GM23248 (cell line): ENCODE data around the gene CTNNAL1. TPM values are rescaled to one million over a fixed set of nuclear protein-coding genes. Genes with fewer than 3 reads are reported as not detected.
A peak's percentile ranks its signal among the peaks of the same experiment; 100 is the strongest.
"Not testable (repeated sequence)": the region's sequence is repeated elsewhere in the genome, so short reads cannot be mapped to it uniquely, and the experiment has no call there.

Source experiments
- DNase-seq: peaks from one replicate; pipeline ENCODE4 v3.0.0-alpha.2; 2015
- H2AFZ ChIP-seq: fragments of 200-600 bp; sonication (generic); 2 replicates; pipeline ENCODE4 v1.6.1; 2016; ENCODE audit warnings: antibody characterized with exemption
- H3F3A ChIP-seq: fragments of 200-600 bp; sonication (generic); 2 replicates; pipeline ENCODE4 v1.6.1; 2016; ENCODE audit warnings: mild to moderate bottlenecking, antibody characterized with exemption, mixed run types; ENCODE audit not compliant: insufficient read depth
- H3K27ac ChIP-seq: fragments of 200-600 bp; sonication (generic); 2 replicates; pipeline ENCODE4 v1.5.1; 2016; ENCODE audit warnings: mild to moderate bottlenecking
- H3K27me3 ChIP-seq: fragments of 200-600 bp; sonication (generic); replicated peaks from 2 replicates; pipeline ENCODE4 v1.6.1; 2016; ENCODE audit warnings: mild to moderate bottlenecking; ENCODE audit not compliant: insufficient read depth
- H3K36me3 ChIP-seq: fragments of 200-600 bp; sonication (generic); 2 replicates; pipeline ENCODE4 v1.6.1; 2016; ENCODE audit warnings: low read depth, mild to moderate bottlenecking
- H3K4me1 ChIP-seq: fragments of 200-600 bp; sonication (generic); 2 replicates; pipeline ENCODE4 v1.6.1; 2016; ENCODE audit warnings: mild to moderate bottlenecking; ENCODE audit not compliant: insufficient read depth
- H3K4me2 ChIP-seq: fragments of 200-600 bp; sonication (generic); one replicate; pipeline ENCODE4 v1.6.1; 2016; ENCODE audit warnings: mild to moderate bottlenecking; ENCODE audit not compliant: unreplicated experiment
- H3K4me3 ChIP-seq: fragments of 200-600 bp; sonication (generic); 2 replicates; pipeline ENCODE4 v1.5.1; 2016; ENCODE audit warnings: mild to moderate bottlenecking
- H3K79me2 ChIP-seq: fragments of 200-600 bp; sonication (generic); 2 replicates; pipeline ENCODE4 v1.6.1; 2016; ENCODE audit warnings: mild to moderate bottlenecking; ENCODE audit not compliant: insufficient read depth
- H3K9ac ChIP-seq: fragments of 200-600 bp; sonication (generic); 2 replicates; pipeline ENCODE4 v1.6.1; 2016; ENCODE audit warnings: mild to moderate bottlenecking
- H3K9me2 ChIP-seq: fragments of 200-600 bp; sonication (generic); 2 replicates; pipeline ENCODE4 v1.6.1; 2016; ENCODE audit warnings: mixed run types, mild to moderate bottlenecking, moderate library complexity; ENCODE audit not compliant: insufficient read depth
- H3K9me3 ChIP-seq: fragments of 200-600 bp; sonication (generic); one replicate; pipeline ENCODE4 v1.6.1; 2017; ENCODE audit warnings: low read depth
- H4K20me1 ChIP-seq: fragments of 200-600 bp; sonication (generic); 2 replicates; pipeline ENCODE4 v1.6.0; 2016; ENCODE audit not compliant: insufficient read depth
- EZH2 ChIP-seq: fragments of 200-600 bp; sonication (generic); IDR thresholded peaks from 2 replicates; pipeline ENCODE4 v1.6.1; 2018; ENCODE audit warnings: antibody characterized with exemption, mild to moderate bottlenecking; ENCODE audit not compliant: insufficient read depth, poor library complexity, severe bottlenecking
- EZH2phosphoT487 ChIP-seq: fragments of 200-600 bp; sonication (generic); IDR thresholded peaks from 2 replicates; pipeline ENCODE4 v1.6.1; 2018; ENCODE audit warnings: antibody characterized with exemption, moderate library complexity, mild to moderate bottlenecking, low read depth; ENCODE audit not compliant: insufficient read depth
- WGBS, 2 experiments: methylation state at CpG; one replicate each; pipeline ENCODE4 v1.1.6; 2015 to 2017; ENCODE audit warnings: low lambda C conversion rate in 2 of 2, low coverage in 1 of 2; ENCODE audit errors: missing lambda C conversion rate in 2 of 2; 5-methylcytosine and 5-hydroxymethylcytosine counted together
- in situ Hi-C: fragments of 300-500 bp; cut with MboI; formaldehyde crosslinking; loops from 2 replicates; pipeline ENCODE4 v1.15.0; 2020
- polyA plus RNA-seq: library from polyadenylated mRNA; unstranded; fragments of >200 nt; fragmentation: Nextera tagmentation; extraction: Ambion mirVana; gene quantifications from 2 replicates; pipeline ENCODE4 v1.2.1, GENCODE V29; 2016
- total RNA-seq: library from RNA; depleted of rRNA; stranded (reverse); fragments of >200 nt; shearing (Covaris generic); gene quantifications from 2 replicates; pipeline ENCODE4 v1.2.3, GENCODE V29; 2014

Gene CTNNAL1
- total and polyA plus RNA-seq, 2 experiments from 2014 or later = 97.9 to 119 TPM

- Histone ChIP-seq H4K20me1 (no peaks in the 10 kb centered on the region), H3K79me2 (no peaks in the 10 kb centered on the region), H3K36me3 (peaks cover 52% of the 10 kb centered on the region), H3K4me1 (no peaks in the 10 kb centered on the region), H3K9me3 (no peaks in the 10 kb centered on the region), H3K27ac (no peak overlapping the region), H3F3A (no peaks in the 10 kb centered on the region), H2AFZ (no peak overlapping the region), H3K4me3 (no peak overlapping the region), H3K4me2 (no peak overlapping the region), H3K9ac (no peak overlapping the region), H3K9me2 (no peaks in the 10 kb centered on the region), H3K27me3 (no peaks in the 10 kb centered on the region)
- TF ChIP-seq EZH2 (no peak), EZH2phosphoT487 (no peak)
- in situ Hi-C loops = no loop called here
- no peak for DNase-seq
Measured at GRCh38 chr9:108924466-108924865, 88.8 kb downstream of the CTNNAL1 start.

GRCh38 chr9:108921200-108921599 lies 92.1 kb downstream of the CTNNAL1 start:
- Histone ChIP-seq H3F3A (no peaks in the 10 kb centered on the region), H2AFZ (no peak overlapping the region), H3K4me1 (no peaks in the 10 kb centered on the region), H3K9ac (no peak overlapping the region), H3K27me3 (no peaks in the 10 kb centered on the region), H4K20me1 (no peaks in the 10 kb centered on the region), H3K79me2 (no peaks in the 10 kb centered on the region), H3K27ac (no peak overlapping the region), H3K9me3 (no peaks in the 10 kb centered on the region), H3K4me3 (no peak overlapping the region), H3K36me3 (peaks cover 57% of the 10 kb centered on the region), H3K9me2 (no peaks in the 10 kb centered on the region), H3K4me2 (no peak overlapping the region)
- in situ Hi-C loops = no loop called here
- WGBS, 2 experiments = 95 to 96% methylated on average over 1 of the region's 1 CpG
- TF ChIP-seq EZH2phosphoT487 = no peak
- TF ChIP-seq EZH2 = no peak
- no peak for DNase-seq

GRCh38 chr9:108920401-108920800 lies 92.9 kb downstream of the CTNNAL1 start:
- H3K27ac ChIP-seq, in situ Hi-C loops, H3K4me2 ChIP-seq, H3K9me2 ChIP-seq, H3K4me3 ChIP-seq, H3F3A ChIP-seq, H3K79me2 ChIP-seq, H3K4me1 ChIP-seq, H3K9ac ChIP-seq, H2AFZ ChIP-seq, H4K20me1 ChIP-seq, H3K9me3 ChIP-seq, DNase-seq, H3K27me3 ChIP-seq: not testable (repeated sequence)
- 93 to 97% methylated on average over 1 of the region's 1 CpG for WGBS, 2 experiments
- peaks cover 54% of the 10 kb centered on the region for H3K36me3 ChIP-seq

GRCh38 chr9:108919517-108919916 lies 93.8 kb downstream of the CTNNAL1 start:
- no peak overlapping the region for H3K4me2 ChIP-seq
- H3K9ac ChIP-seq = no peak overlapping the region
- no peaks in the 10 kb centered on the region for H3F3A ChIP-seq
- no peak for DNase-seq
- peaks cover 53% of the 10 kb centered on the region for H3K36me3 ChIP-seq
- in situ Hi-C loops = no loop called here
- no peak for TF ChIP-seq EZH2
- TF ChIP-seq EZH2phosphoT487 = no peak
- no peaks in the 10 kb centered on the region for H3K9me2 ChIP-seq
- no peaks in the 10 kb centered on the region for H4K20me1 ChIP-seq
- no peaks in the 10 kb centered on the region for H3K9me3 ChIP-seq
- H3K79me2 ChIP-seq = no peaks in the 10 kb centered on the region
- WGBS, 2 experiments = 75% methylated on average over 6 of the region's 6 CpGs
- H3K27me3 ChIP-seq = no peaks in the 10 kb centered on the region
- H3K27ac ChIP-seq = no peak overlapping the region
- no peak overlapping the region for H2AFZ ChIP-seq
- no peak overlapping the region for H3K4me3 ChIP-seq
- H3K4me1 ChIP-seq = no peaks in the 10 kb centered on the region

- no peaks in the 10 kb centered on the region for H3K4me1 ChIP-seq
- peaks cover 42% of the 10 kb centered on the region for H3K36me3 ChIP-seq
- no peak overlapping the region for H3K4me2 ChIP-seq
- no peak overlapping the region for H3K27ac ChIP-seq
- H3K9me2 ChIP-seq = no peaks in the 10 kb centered on the region
- WGBS, 2 experiments = 83 to 88% methylated on average over 5 of the region's 5 CpGs
- TF ChIP-seq EZH2phosphoT487 = no peak
- no peak for TF ChIP-seq EZH2
- no peaks in the 10 kb centered on the region for H3K79me2 ChIP-seq
- H3K4me3 ChIP-seq = no peak overlapping the region
- H3K9me3 ChIP-seq = no peaks in the 10 kb centered on the region
- H3F3A ChIP-seq = no peaks in the 10 kb centered on the region
- no peak overlapping the region for H2AFZ ChIP-seq
- in situ Hi-C loops = no loop called here
- H4K20me1 ChIP-seq = no peaks in the 10 kb centered on the region
- peak; percentile 4 for DNase-seq
- H3K9ac ChIP-seq = no peak overlapping the region
- no peaks in the 10 kb centered on the region for H3K27me3 ChIP-seq
Measured at GRCh38 chr9:108913391-108913790, 99.9 kb downstream of the CTNNAL1 start.
